HepG2 (cell line): Measurements from ENCODE around the gene ADPRHL1. TPM values are rescaled to one million over a fixed set of nuclear protein-coding genes. Genes with fewer than 3 reads are reported as not detected.

Experiments
- AGO1 ChIP-seq: fragments of 200-400 bp; formaldehyde crosslinking; IDR thresholded peaks from 2 replicates; pipeline ENCODE4 v1.6.1; 2017; ENCODE audit warnings: mild to moderate bottlenecking, low read depth, low read length, moderate library complexity; ENCODE audit not compliant: poor library complexity, severe bottlenecking
- AHDC1 ChIP-seq: sonication (generic); formaldehyde crosslinking; IDR thresholded peaks from 2 replicates; pipeline ENCODE4 v1.5.1; 2020; ENCODE audit warnings: mild to moderate bottlenecking, missing genetic modification reagents, borderline replicate concordance
- ARID3A ChIP-seq: IDR thresholded peaks from 2 replicates; pipeline ENCODE4 v1.6.1; 2012; ENCODE audit warnings: low read depth, low read length, improper control_type of control experiment
- BRD4 ChIP-seq: sonication (generic); formaldehyde crosslinking; IDR thresholded peaks from 2 replicates; pipeline ENCODE4 v1.4.0; 2020; ENCODE audit warnings: missing genetic modification reagents
- ELK4 ChIP-seq: sonication (generic); formaldehyde crosslinking; IDR thresholded peaks from 2 replicates; pipeline ENCODE4 v1.9.0; 2021; ENCODE audit warnings: missing genetic modification reagents, borderline replicate concordance
- GZF1 ChIP-seq: sonication (generic); formaldehyde crosslinking; IDR thresholded peaks from 2 replicates; pipeline ENCODE4 v1.5.1; 2020; ENCODE audit warnings: mild to moderate bottlenecking, missing genetic modification reagents
- KDM6A ChIP-seq: IDR thresholded peaks from 2 replicates; pipeline ENCODE4 v1.6.1; 2016; ENCODE audit warnings: low read depth
- MXD3 ChIP-seq: IDR thresholded peaks from 2 replicates; pipeline ENCODE4 v1.6.1; 2016; ENCODE audit warnings: mild to moderate bottlenecking, missing biosample characterization, missing genetic modification reagents
- NCOA1 ChIP-seq: sonication (generic); formaldehyde crosslinking; IDR thresholded peaks from 2 replicates; pipeline ENCODE4 v1.9.0; 2021; ENCODE audit warnings: missing genetic modification reagents
- RBFOX2 ChIP-seq: fragments of 200-400 bp; formaldehyde crosslinking; IDR thresholded peaks from 2 replicates; pipeline ENCODE4 v1.6.1; 2017; ENCODE audit warnings: low read depth, mild to moderate bottlenecking, low read length
- RFXAP ChIP-seq: sonication (generic); formaldehyde crosslinking; IDR thresholded peaks from 2 replicates; pipeline ENCODE4 v1.4.0; 2020; ENCODE audit warnings: missing genetic modification reagents, borderline replicate concordance
- RNF2 ChIP-seq: fragments of 450-650 bp; conservative IDR thresholded peaks from 2 replicates; pipeline ENCODE4 v1.6.1; 2016; ENCODE audit warnings: low read depth
- SIX4 ChIP-seq: sonication (generic); formaldehyde crosslinking; IDR thresholded peaks from 2 replicates; pipeline ENCODE4 v1.4.0; 2020; ENCODE audit warnings: missing genetic modification reagents
- ZNF24 ChIP-seq: fragments of 450-650 bp; IDR thresholded peaks from 2 replicates; pipeline ENCODE4 v1.6.1; 2017; ENCODE audit warnings: antibody characterized with exemption, mild to moderate bottlenecking
- ZNF280B ChIP-seq: sonication (generic); formaldehyde crosslinking; IDR thresholded peaks from 2 replicates; pipeline ENCODE4 v1.5.0; 2020; ENCODE audit warnings: missing genetic modification reagents, mild to moderate bottlenecking, borderline replicate concordance
- ZNF564 ChIP-seq: sonication (generic); formaldehyde crosslinking; IDR thresholded peaks from 2 replicates; pipeline ENCODE4 v1.8.1; 2023; ENCODE audit warnings: mild to moderate bottlenecking, missing genetic modification reagents
- ZNF616 ChIP-seq: sonication (generic); formaldehyde crosslinking; IDR thresholded peaks from 2 replicates; pipeline ENCODE4 v1.5.0; 2020; ENCODE audit warnings: low read depth, mild to moderate bottlenecking, missing genetic modification reagents
- ZNF761 ChIP-seq: sonication (generic); formaldehyde crosslinking; conservative IDR thresholded peaks from 2 replicates; pipeline ENCODE4 v1.4.0; 2020; ENCODE audit warnings: mild to moderate bottlenecking, missing genetic modification reagents
- polyA plus RNA-seq, 8 experiments: library from polyadenylated mRNA; depleted of rRNA in 3 of 8; stranded (reverse) in 7 of 8; unstranded in 1 of 8; fragments of >200 nt; fragmentation: Illumina TruSeq in 4 of 8; extraction: Trizol in 4 of 8; gene quantifications; 2 replicates each; pipeline versions ENCODE4 v1.2.1 to v1.2.3, GENCODE V29; 2011 to 2016; ENCODE audit warnings: low read depth in 4 of 8, missing spikeins in 1 of 8, mixed read lengths in 1 of 8; ENCODE audit not compliant: insufficient read depth in 1 of 8
- total RNA-seq, 5 experiments: library from RNA; depleted of rRNA; stranded (reverse); fragments of >200 nt; fragmentation: Illumina TruSeq; extraction: Trizol; gene quantifications; 2 replicates each; pipeline ENCODE4 v1.2.3, GENCODE V29; 2016; ENCODE audit warnings: low read depth in 1 of 5

ADPRHL1 gene
- total and polyA plus RNA-seq, 2 of the 13 experiments (the other 11 are each of a cell fraction or from before 2014, with no cell fraction given), result 0.34 to 0.40 TPM

- TF ChIP-seq ZNF280B (CRISPR knock-in tag), result no peak
- TF ChIP-seq RBFOX2, result peak; percentile 84
- 0 out of 2 replicates have a peak, but pooled peaks have one; percentile 43 for TF ChIP-seq RFXAP
- TF ChIP-seq AHDC1 (CRISPR knock-in tag), result no peak
- TF ChIP-seq ELK4 (CRISPR knock-in tag), result no peak
- 0 out of 2 replicates have a peak, but pooled peaks have one; percentile 48 for TF ChIP-seq ZNF761 (CRISPR knock-in tag)
- TF ChIP-seq BRD4, result 0 out of 2 replicates have a peak, but pooled peaks have one; percentile 18
- TF ChIP-seq SIX4, result no peak
- peak; percentile 67; the same call in 1 of the 2 replicates for TF ChIP-seq ZNF24
- peak; percentile 54 for TF ChIP-seq ZNF564 (CRISPR knock-in tag)
- TF ChIP-seq NCOA1 (CRISPR knock-in tag), result no peak
- 0 out of 2 replicates have a peak, but pooled peaks have one; percentile 30 for TF ChIP-seq MXD3
- TF ChIP-seq GZF1, result no peak
- TF ChIP-seq AGO1, result peak; percentile 14
- no peak for TF ChIP-seq ARID3A
- no peak for TF ChIP-seq KDM6A (CRISPR knock-in tag)
- TF ChIP-seq ZNF616, result 0 out of 2 replicates have a peak, but pooled peaks have one; percentile 32
- 0 out of 2 replicates have a peak, but pooled peaks have one; percentile 8 for TF ChIP-seq RNF2
These were observed 37.5 kb upstream of the ADPRHL1 start, which contains the start of gene DCUN1D2 (continued) for GRCh38 chr13:113490496-113491417.
